GM12875 (cell line): ENCODE measurements around the gene IGF2BP2.

Source experiments
- H3K4me3 ChIP-seq: one replicate; pipeline ENCODE4 v1.5.1; 2011; ENCODE audit warnings: low read depth, low read length, control low read depth
- TF ChIP-seq, protein P1 (sequence below): IDR thresholded peaks from 2 replicates; pipeline ENCODE4 v1.5.1; 2011; ENCODE audit warnings: low read depth, mild to moderate bottlenecking, control low read depth, inconsistent platforms, low read length, moderate library complexity, borderline replicate concordance; ENCODE audit not compliant: insufficient read depth

The IGF2BP2 gene

DNA sequence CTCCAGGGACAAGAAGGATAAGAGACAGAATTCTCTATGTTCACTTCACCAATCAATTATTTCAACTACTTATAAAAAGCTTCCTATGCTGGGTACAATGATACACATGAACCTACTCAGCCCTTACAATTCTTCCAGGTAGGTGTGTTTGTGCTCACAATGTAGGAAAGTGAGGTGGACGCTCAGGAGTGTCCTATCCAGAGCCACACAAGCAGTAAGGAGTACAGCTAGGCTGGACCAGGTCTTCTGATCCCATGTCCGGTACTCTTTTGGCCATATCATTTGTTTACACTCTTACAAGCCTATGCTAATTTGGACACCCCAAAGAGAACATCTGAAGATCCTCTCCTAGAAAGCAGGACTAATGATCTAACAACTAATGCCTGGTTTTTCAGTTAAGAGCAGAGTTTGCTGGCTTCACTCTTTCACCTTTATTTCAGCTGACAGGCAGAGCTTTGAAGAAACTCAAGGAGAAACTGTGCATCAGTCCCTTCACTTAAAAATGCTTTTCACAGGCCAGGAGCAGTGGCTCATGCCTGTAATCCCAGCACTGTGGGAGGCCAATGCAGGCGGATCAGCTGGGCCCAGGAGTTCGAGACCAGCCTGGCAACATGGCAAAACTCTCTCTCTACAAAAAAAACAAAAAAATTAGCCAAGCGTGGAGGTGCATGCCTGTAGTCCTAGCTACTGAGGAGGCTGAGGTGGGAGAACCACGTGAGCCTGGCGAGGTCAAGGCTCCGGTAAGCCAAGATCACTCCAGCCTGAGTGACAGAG, 27.5 kb downstream of the IGF2BP2 start:
- TF ChIP-seq, protein P1, sequence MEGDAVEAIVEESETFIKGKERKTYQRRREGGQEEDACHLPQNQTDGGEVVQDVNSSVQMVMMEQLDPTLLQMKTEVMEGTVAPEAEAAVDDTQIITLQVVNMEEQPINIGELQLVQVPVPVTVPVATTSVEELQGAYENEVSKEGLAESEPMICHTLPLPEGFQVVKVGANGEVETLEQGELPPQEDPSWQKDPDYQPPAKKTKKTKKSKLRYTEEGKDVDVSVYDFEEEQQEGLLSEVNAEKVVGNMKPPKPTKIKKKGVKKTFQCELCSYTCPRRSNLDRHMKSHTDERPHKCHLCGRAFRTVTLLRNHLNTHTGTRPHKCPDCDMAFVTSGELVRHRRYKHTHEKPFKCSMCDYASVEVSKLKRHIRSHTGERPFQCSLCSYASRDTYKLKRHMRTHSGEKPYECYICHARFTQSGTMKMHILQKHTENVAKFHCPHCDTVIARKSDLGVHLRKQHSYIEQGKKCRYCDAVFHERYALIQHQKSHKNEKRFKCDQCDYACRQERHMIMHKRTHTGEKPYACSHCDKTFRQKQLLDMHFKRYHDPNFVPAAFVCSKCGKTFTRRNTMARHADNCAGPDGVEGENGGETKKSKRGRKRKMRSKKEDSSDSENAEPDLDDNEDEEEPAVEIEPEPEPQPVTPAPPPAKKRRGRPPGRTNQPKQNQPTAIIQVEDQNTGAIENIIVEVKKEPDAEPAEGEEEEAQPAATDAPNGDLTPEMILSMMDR: no peak
- no peak overlapping the region for H3K4me3 ChIP-seq

DNA sequence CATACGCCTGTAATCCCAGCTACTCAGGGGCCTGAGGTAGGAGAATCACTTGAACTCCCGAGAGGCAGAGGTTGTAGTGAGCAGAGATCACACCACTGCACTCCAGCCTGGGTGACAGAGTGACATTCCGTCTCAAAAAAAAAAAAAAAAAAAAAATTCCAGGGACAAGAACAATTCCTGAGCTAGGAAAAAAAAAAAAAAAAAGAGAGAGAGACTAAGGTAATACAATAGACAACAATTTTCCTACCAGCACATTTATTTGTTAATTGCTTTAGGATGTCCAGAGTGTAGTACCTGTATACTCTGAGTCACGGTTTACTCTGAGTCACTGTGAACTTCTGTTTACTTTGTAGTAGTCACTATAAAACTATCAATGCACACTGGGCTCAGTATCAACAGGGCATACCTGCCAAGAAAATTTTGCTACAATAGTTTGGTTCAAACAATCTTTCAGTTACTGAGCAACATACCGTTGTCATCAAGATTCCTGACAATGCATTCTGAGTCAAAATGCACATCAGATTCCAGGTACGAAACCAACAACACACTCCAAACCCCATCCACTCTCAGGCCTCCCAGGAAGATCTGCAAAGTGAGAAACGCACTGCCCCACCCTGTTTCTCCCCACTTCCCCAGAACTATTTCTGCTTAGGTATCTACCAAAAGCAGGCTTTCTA, 28.3 kb downstream of the IGF2BP2 start:
- TF ChIP-seq, protein P1: no peak
- no peak overlapping the region for H3K4me3 ChIP-seq

DNA sequence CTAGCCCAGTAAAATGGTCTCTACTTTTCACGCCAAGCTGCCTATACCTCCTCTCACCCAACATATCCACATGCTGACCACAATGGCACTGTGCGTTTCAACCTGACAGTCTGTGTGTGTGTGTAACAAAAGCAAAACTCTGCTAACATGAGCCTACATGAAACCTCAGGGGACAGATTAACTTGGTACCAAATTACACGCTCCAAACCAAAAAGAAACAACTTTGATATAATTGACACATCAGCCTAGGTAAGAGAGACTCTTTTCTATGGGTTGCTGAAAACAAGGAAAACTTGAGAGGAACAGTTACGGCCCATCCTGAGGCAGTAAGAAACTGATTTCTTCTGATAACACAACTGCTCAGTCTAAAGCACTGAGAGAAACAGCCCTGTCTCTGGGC, 31.5 kb downstream of the IGF2BP2 start:
- H3K4me3 ChIP-seq: no peak overlapping the region
- TF ChIP-seq, protein P1: no peak

DNA sequence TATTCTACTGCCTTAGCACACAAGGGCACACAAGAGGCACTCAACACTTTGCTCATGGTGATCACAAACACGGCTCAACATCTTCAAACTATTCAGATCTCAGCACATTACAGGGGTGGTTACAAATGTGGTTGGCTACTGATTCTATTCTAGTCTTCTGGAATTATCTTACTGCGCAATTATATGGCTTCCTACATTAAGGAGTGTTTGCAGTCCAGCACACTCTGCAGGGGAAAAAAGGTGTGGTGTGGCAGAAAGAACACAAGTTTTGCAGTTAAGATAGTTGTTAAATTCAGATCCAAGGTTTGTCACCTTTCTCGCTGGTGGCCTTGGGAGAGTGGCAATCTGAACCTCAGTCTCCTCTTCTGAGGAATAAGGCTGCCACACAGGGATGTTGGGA, 31.9 kb downstream of the IGF2BP2 start:
- no peak overlapping the region for H3K4me3 ChIP-seq
- TF ChIP-seq, protein P1: no peak

DNA sequence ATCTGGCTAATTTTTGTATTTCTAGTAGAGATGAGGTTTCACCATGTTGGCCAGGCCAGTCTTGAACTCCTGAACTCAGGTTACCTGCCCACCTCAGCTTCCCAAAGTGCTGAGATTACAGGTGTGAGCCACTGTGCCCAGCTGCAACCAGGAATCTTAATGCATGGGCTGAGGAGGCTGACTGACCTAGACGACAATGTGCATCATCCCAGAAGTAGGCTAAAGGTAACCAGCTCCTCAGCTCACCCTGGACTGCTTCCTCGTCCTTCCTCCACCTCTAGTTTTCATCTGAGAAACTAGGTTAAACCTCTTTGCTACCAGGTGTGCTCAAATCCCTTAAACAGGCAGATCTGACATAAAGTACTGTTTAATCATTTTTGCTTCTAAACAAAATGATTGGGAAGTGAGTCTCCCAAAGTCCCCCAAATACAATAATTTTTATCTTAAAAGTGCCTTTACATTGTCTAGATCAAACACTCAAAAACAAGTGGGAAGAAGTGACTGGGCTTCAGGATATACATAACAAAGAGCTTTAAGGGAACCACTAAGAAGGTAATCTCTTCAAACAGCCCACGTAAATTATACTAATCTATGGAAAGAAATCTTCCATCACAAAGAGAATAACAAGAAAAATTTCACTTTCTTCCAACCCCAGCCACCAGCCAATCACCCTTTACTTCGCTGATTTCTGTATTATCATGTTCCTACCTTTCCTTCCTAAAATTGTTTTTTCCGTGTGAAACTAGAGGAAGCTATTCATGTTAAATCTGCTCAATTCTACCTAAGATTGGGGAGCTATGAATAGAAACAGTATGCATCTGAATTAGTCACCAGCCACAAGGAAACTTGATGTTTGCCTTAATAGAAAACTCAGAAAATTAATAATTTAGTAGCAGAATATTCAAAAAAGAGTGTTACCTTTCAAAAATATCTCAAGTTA, 34.7 kb downstream of the IGF2BP2 start:
- no peak overlapping the region for H3K4me3 ChIP-seq

DNA sequence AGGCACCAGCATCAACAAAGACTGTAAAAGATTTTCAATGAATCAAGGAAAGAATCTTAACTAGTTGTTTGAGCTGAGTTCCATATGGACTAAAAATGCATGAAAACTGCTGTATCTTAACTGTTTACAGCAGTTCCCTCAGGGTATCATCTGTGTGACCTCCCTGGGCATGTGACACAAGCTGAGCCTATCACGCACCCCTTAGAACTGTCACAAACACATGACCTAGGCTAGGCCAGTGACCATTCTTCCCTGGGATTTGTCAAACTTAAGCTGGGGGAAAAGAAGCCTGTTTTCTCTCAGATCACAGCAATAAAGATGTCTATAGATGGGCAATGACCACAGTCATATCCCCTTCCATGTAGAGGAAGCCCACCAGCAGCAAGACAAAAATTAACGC, 35.7 kb downstream of the IGF2BP2 start:
- TF ChIP-seq, protein P1: no peak
- H3K4me3 ChIP-seq: no peak overlapping the region

More for the DNA sequence above, 34.7 kb downstream of the IGF2BP2 start:
- TF ChIP-seq, protein P1: no peak
